Activated T-helper 2 cell treated with anti-CD3 and anti-CD28 coated beads, Interferon-gamma antibody, Interleukin-2, Interleukin-4, amounts not matched to agents 10 μg/mL and 5 μg/mL and 100 μg/mL, durations not matched to agents 14 hours and 24 hours and 36 hours (primary cell): Measurements from ENCODE around the gene DCP2. TPM values are rescaled to one million over a fixed set of nuclear protein-coding genes. Genes with fewer than 3 reads are reported as not detected.

Source experiments
- DNase-seq: peaks from one replicate; pipeline ENCODE4 v3.0.0; 2021; ENCODE audit warnings: low spot score
- H3K27ac Mint-ChIP-seq: one replicate; pipeline ENCODE4 v1.8.0; 2021; ENCODE audit warnings: mixed read lengths
- H3K27me3 Mint-ChIP-seq: one replicate; pipeline ENCODE4 v1.8.0; 2021; ENCODE audit warnings: low read depth, mixed read lengths
- H3K36me3 Mint-ChIP-seq: one replicate; pipeline ENCODE4 v1.8.0; 2021; ENCODE audit warnings: low read depth, mixed read lengths
- H3K4me1 Mint-ChIP-seq: one replicate; pipeline ENCODE4 v1.8.0; 2021; ENCODE audit warnings: low read depth, mixed read lengths
- H3K4me3 Mint-ChIP-seq: one replicate; pipeline ENCODE4 v1.8.0; 2021; ENCODE audit warnings: low read depth, mild to moderate bottlenecking, moderate library complexity, mixed read lengths
- H3K9me3 Mint-ChIP-seq: one replicate; pipeline ENCODE4 v1.8.0; 2021; ENCODE audit warnings: mixed read lengths
- intact Hi-C: fragments of 100-400 bp; cut with micrococcal nuclease; formaldehyde crosslinking; loops from one replicate; pipeline ENCODE4 v1.15.1; 2023
- total RNA-seq: library from RNA; stranded (reverse); gene quantifications from 2 replicates; pipeline ENCODE4 v1.2.3, GENCODE V29; 2022

Gene DCP2
- total RNA-seq, 1 donor from 2014 or later = 84.1 TPM

DNA sequence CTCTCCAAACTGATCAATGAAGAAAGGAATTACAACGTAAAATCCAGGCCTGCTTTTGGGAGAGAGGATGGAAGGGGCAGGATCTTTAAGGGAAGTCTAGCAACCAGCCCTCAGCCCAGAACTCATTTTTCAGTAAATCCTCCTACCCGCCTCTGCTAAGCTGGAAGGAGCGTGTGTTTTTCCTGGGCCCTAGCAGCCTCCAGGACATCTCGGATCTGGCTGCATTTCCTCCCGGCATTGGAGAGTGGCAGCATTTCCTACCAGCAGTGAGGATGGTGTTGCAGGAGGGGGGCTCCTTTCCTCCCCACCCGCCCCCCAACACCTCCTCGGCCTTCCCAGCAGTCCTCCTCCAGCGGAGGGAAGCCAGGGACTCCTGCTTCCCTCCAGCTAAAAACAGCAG is 54.5 kb downstream of the DCP2 start:
- Mint-ChIP-seq H3K27ac (no peak overlapping the region), H3K9me3 (no peaks in the 10 kb centered on the region)

DNA sequence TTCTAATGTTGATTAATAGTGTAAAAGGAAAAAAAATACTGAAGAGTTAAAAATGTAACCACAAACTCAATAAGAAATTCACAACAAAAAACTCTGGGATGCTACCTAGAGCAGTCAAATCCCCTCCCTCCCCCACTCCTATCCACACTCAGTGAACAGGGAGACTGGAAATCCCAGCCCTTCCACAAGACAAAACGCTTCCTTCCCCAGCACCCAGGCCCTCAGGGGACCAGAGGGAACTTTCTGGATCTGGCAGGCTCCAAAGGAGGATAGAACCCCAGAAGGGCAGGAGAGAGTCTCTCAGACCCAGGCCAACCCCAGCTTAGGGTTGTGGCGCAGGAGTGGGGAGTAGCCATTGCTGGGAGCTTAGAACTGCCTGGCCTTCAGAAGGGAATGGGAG is 55.0 kb downstream of the DCP2 start:
- H3K9me3 Mint-ChIP-seq = no peaks in the 10 kb centered on the region
- no peaks in the 10 kb centered on the region for H3K27me3 Mint-ChIP-seq
- DNase-seq = no peak
- no peak overlapping the region for H3K4me3 Mint-ChIP-seq
- intact Hi-C loops = no loop called here
- H3K36me3 Mint-ChIP-seq = peaks cover 20% of the 10 kb centered on the region
- H3K27ac Mint-ChIP-seq = no peak overlapping the region
- H3K4me1 Mint-ChIP-seq = peaks cover 12% of the 10 kb centered on the region

More for the DNA sequence above, 54.5 kb downstream of the DCP2 start:
- no peak overlapping the region for H3K4me3 Mint-ChIP-seq
- peaks cover 12% of the 10 kb centered on the region for H3K4me1 Mint-ChIP-seq
- DNase-seq = no peak
- intact Hi-C loops = no loop called here
- H3K36me3 Mint-ChIP-seq = peaks cover 24% of the 10 kb centered on the region
- no peaks in the 10 kb centered on the region for H3K27me3 Mint-ChIP-seq

DNA sequence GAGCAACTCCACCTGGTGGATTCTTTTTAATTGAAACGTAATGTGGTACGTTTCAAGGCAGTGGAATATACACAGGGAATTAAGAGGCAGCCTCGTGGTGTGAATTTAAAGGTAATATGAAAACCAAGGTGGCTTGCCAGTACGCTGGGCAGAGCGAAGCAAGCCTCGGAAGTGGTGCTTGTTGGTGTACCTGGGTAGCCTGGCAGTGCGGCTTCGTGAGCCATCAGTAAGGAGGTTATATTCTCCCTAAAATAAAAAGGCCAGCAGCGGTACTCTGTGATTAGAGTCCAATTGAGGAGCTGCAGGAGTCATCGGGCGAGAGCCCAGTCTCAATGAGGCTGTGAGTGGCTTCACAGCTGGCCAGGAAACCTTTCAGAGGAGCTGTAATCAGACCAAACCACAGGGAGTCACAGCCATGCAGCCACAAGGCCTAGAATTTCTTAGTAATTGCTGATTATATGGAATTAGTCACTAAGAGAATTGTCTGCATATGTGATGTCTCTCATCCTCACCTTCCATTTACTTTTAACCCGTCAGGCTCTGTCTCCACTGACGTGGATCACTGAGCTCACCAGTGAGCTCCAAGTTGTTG is 57.7 kb downstream of the DCP2 start:
- Mint-ChIP-seq H3K27ac (no peak overlapping the region), H3K4me1 (peaks cover 15% of the 10 kb centered on the region), H3K9me3 (no peaks in the 10 kb centered on the region), H3K36me3 (peaks cover 6% of the 10 kb centered on the region), H3K4me3 (no peak overlapping the region), H3K27me3 (no peaks in the 10 kb centered on the region)
- DNase-seq = no peak
- intact Hi-C loops = no loop called here

DNA sequence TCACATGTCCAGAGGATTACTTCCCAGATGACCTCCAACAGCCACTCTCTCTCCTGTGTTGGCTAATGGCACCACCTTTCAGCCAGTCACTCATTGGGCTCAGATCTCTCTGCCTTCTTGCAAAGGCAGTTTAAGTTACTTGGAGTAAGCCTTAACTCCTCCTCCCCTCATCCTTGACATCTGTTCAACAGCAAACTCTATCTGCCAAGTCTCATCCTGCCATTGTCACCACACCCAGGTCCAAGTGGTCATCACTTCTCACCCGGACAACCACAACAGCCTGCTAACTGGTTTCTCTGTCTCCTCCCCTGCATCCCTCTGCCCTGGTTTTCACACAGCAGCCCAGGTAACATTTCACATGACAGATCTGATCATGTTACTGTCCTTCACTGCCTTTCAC is 58.5 kb downstream of the DCP2 start:
- DNase-seq = no peak
- Mint-ChIP-seq H3K4me1 (peaks cover 13% of the 10 kb centered on the region), H3K27ac (no peak overlapping the region), H3K9me3 (no peaks in the 10 kb centered on the region), H3K4me3 (no peak overlapping the region), H3K36me3 (no peaks in the 10 kb centered on the region), H3K27me3 (no peaks in the 10 kb centered on the region)
- intact Hi-C loops = no loop called here

DNA sequence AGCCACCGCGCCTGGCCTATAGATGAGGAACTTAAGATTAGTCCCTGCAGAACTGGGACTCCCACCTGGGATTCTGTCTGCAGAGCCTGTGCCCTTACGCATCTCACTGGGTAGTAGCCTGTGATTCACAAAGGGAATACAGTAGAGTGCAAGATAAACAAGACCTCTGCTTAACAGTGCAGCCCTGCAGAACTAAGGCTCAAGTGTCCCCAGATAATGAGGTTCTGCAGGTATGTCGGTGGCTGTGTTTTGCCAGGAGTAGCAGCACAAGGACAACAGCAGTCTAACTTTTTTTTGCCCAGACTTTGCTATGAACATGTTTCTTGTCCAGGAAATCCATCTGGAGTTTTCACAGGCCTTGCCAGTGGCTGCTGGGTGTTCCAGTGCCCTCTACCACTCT is 59.7 kb downstream of the DCP2 start:
- H3K27me3 Mint-ChIP-seq = no peaks in the 10 kb centered on the region
- H3K9me3 Mint-ChIP-seq = no peaks in the 10 kb centered on the region
- H3K27ac Mint-ChIP-seq = no peak overlapping the region
- intact Hi-C loops = no loop called here
- peaks cover 16% of the 10 kb centered on the region for H3K4me1 Mint-ChIP-seq
- DNase-seq = no peak
- H3K4me3 Mint-ChIP-seq = no peak overlapping the region
- H3K36me3 Mint-ChIP-seq = no peaks in the 10 kb centered on the region

DNA sequence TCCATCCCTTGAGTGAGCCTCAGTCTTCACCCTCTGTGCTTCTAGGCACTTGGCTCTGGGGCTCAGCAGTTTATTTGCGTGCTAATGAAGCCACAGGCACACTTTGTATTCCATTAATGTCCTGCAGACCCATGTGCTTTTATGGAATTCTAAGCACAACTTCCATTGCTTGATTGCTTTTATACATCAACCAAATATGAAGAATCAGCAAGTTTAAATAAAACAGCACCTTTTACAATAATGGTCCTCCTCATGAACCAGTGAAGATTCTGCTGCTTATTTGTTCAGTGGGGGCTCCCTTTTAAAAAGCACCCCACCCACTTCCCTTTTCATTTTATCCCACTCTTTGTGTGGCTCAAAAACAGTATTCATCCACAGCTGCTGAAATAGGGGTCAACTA is 60.2 kb downstream of the DCP2 start:
- no peak for DNase-seq

DNA sequence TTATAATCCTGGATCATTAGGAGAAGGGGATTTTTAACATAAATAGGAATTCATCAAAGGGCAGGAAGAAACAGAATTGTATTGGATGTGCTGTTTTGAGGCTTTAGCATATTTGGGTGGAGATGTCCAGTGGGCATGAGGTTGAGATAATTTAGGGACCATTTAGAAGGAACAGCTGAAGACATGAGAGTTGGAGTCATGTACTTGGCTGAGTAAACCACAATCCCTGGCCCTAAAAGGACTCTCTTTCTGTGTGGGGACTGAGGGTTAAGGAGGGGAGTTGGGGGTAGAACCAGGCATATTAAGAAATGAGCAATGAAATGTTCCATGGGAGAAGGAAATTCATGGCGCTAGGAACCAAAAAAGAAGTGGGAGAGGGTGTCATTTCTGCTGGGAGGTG is 61.5 kb downstream of the DCP2 start:
- Mint-ChIP-seq H3K27me3 (peaks cover 1% of the 10 kb centered on the region), H3K36me3 (no peaks in the 10 kb centered on the region), H3K4me1 (peaks cover 14% of the 10 kb centered on the region), H3K4me3 (no peak overlapping the region), H3K9me3 (no peaks in the 10 kb centered on the region), H3K27ac (no peak overlapping the region)
- no peak for DNase-seq
- intact Hi-C loops = no loop called here

More for the DNA sequence above, 60.2 kb downstream of the DCP2 start:
- H3K27me3 Mint-ChIP-seq = peaks cover under 1% of the 10 kb centered on the region
- peaks cover 17% of the 10 kb centered on the region for H3K4me1 Mint-ChIP-seq
- intact Hi-C loops = no loop called here
- no peak overlapping the region for H3K4me3 Mint-ChIP-seq
- H3K36me3 Mint-ChIP-seq = no peaks in the 10 kb centered on the region
- H3K9me3 Mint-ChIP-seq = no peaks in the 10 kb centered on the region
- H3K27ac Mint-ChIP-seq = no peak overlapping the region

DNA sequence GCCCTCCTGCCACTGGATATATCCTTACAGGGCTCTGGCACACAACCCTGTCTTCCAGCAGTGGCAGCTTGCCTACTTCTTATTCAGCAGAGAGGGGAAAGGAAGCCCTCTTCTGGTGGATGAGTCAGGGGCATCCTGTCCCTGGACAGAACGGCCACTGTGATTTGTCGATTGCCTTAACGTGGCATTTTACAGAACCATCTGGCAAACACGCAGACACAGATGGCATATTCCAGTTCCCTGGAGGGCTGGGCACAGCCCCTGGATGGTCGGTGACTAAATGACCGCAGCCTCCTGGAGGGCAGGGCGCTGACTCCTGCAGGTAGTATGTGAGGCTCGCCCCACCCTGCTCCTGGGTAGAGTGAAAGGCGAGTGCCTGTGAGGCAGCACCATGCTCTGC is 62.1 kb downstream of the DCP2 start:
- Mint-ChIP-seq H3K36me3 (no peaks in the 10 kb centered on the region), H3K27me3 (peaks cover 1% of the 10 kb centered on the region), H3K27ac (no peak overlapping the region), H3K4me1 (peaks cover 14% of the 10 kb centered on the region), H3K9me3 (no peaks in the 10 kb centered on the region), H3K4me3 (no peak overlapping the region)
- DNase-seq = no peak
- intact Hi-C loops = no loop called here

DNA sequence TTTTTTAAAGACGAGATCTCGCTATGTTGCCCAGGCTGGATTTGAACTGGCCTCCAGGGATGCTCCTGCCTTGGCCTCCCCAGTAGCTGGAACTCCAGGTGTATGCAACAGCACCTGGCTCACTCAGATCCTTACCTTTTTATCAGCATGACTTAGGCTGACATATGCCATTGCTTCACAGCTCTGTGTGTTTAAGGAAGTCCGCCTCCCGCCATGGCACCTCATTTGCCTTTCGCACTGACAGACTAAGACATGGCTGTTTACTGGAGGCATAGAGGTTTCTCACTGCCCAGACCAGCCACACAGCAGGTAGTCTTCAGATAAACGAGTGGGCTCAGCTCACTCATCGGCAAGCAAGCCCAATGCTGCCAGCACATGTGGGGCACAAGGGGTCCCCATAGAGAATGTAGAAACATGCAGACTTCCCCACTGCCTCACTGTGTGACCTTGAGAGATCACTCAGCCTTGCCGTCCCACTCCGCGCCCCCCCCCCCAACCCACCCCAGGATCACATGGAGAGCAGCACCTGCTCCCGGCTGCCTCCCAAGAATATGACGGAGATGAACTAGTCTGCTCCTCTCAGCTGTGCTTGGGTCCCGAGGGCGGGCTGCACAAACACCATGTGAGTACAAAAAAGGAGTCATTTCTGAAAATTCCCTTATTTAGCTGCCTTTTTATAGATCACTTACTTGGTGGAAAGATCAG is 62.8 kb downstream of the DCP2 start:
- no peak for DNase-seq
- Mint-ChIP-seq H3K36me3 (no peaks in the 10 kb centered on the region), H3K27ac (no peak overlapping the region), H3K27me3 (peaks cover 1% of the 10 kb centered on the region), H3K4me1 (peaks cover 14% of the 10 kb centered on the region), H3K9me3 (no peaks in the 10 kb centered on the region), H3K4me3 (no peak overlapping the region)
- intact Hi-C loops = no loop called here

DNA sequence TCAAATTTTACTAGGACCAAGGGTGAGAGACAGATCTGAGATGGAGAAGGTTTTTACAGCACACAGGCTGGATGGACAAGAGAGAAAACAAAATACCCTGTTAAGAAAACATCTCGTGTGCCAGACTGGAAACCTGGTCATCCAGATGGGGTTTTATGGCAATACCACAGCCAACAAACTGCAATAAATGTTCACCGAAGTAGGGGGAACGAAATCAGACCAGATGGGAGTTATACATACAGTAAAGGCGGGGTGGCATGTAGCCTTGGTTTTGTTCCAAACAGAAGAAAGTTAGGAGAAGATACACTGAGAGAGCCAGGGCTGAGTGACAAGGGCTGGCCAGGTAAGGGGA is 63.3 kb downstream of the DCP2 start:
- Mint-ChIP-seq H3K9me3 (no peaks in the 10 kb centered on the region), H3K4me3 (no peak overlapping the region), H3K27ac (no peak overlapping the region), H3K36me3 (no peaks in the 10 kb centered on the region), H3K27me3 (peaks cover 1% of the 10 kb centered on the region), H3K4me1 (peaks cover 12% of the 10 kb centered on the region)
- intact Hi-C loops = no loop called here
- no peak for DNase-seq

DNA sequence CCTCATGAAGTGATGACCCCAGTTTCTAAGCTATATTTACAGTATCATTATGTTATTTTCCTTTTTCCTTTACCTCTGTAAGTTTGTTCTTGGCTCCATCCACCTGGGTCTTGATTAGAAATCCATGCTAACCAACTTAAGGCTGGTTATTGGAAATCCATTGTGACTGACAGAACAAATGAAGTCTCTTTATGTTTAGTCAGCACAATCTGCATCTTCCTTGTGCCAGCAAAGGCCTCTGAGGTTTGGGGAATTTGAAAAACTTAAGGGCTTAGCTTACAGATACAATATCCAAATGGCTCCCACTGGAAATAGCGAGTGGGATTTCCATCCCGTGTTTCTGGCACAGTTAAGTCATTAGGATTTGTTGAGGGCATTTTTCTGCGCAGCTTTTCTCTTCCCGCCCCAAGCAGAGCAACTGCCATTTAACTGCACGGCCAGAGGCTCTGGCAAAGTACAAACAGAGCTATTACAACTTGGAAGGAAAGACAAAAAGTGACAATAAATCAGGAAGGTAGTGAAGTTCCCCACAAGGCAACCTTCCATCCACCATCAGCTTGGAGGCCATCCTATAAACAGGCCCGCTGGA is 64.2 kb downstream of the DCP2 start:
- Mint-ChIP-seq H3K36me3 (no peaks in the 10 kb centered on the region), H3K27ac (no peak overlapping the region), H3K9me3 (no peaks in the 10 kb centered on the region), H3K4me3 (no peak overlapping the region), H3K4me1 (peaks cover 6% of the 10 kb centered on the region), H3K27me3 (peaks cover 1% of the 10 kb centered on the region)
- DNase-seq = no peak
- intact Hi-C loops = no loop called here

DNA sequence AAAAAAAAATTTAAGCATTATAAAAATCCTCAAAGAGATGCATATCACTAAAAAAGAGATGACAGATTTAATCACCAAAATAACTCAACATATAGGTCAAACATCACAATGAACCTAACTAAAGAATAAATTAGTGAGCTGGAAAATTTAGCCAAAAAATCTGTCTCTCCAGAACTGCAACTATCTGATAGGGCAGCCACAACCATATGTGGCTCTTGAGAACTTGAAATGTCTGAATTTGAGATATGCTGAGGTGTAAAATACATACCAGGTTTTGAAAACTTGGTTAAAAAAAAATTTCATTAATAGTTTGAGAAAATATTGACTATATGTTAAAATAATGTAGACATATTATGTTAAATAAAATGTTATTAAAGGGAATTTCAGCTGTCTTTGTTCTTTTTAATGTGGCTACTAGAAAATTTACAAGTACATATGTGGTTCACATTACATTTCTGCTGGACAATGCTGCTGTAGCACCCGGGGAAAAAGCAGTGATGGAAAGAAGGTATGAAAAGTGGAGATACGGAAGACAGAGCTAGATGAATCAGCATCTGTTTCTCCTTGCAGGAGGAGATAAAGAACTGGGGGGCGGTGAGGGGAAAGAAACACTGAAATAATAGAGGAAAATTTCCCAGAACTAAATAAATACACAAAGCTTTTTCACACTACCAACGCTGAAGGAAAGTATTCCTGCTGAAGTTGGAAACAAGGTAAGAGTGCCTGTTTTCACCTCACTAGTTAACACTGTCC is 66.1 kb downstream of the DCP2 start:
- intact Hi-C loops = no loop called here
- Mint-ChIP-seq H3K4me1 (peaks cover 6% of the 10 kb centered on the region), H3K9me3 (no peaks in the 10 kb centered on the region), H3K27ac (no peak overlapping the region), H3K27me3 (peaks cover 1% of the 10 kb centered on the region), H3K4me3 (no peak overlapping the region), H3K36me3 (no peaks in the 10 kb centered on the region)
- DNase-seq = no peak

DNA sequence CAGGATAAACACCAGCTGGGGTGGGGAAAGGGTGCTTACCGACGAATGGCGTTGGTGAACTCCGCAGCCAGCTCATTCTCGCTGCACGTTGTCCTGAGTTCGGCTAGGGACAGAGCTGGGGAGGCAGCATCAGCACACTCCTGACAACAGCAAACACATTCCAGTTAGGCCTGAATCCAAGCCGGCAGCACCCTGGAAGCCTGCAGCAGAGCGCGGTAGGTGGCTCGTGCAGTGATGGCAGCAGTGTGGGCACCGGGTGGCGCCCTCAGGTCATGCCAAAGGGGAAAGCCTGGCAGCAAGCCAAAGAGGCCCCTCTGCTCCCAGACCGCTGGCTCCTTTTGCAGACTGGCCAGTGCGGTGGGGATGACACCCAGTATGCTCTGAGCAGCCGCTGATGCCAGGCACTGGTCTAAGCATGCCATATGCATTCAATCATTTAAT is 66.9 kb downstream of the DCP2 start:
- no peaks in the 10 kb centered on the region for H3K9me3 Mint-ChIP-seq
- no peak overlapping the region for H3K4me3 Mint-ChIP-seq
- no peak for DNase-seq
- H3K27me3 Mint-ChIP-seq = peaks cover 1% of the 10 kb centered on the region
- H3K36me3 Mint-ChIP-seq = no peaks in the 10 kb centered on the region
- no peak overlapping the region for H3K27ac Mint-ChIP-seq
- peaks cover 4% of the 10 kb centered on the region for H3K4me1 Mint-ChIP-seq
- intact Hi-C loops = no loop called here
